Astrocyte of the spinal cord (primary cell): ENCODE results near the gene SLC22A23.

Source experiments
- DNase-seq: peaks from one replicate; pipeline ENCODE4 v3.0.0; 2011; ENCODE audit warnings: low read depth, low spot score
- H3K4me3 ChIP-seq: 2 replicates; pipeline ENCODE4 v1.5.1; 2011; ENCODE audit warnings: low read depth, mild to moderate bottlenecking, low read length, moderate library complexity
- CTCF ChIP-seq: IDR thresholded peaks from 2 replicates; pipeline ENCODE4 v1.5.1; 2012; ENCODE audit warnings: low read depth, mild to moderate bottlenecking, low read length, inconsistent platforms
- in situ Hi-C: cut with HindIII; loops from 2 replicates; pipeline ENCODE4 v1.10.0; 2017; ENCODE audit warnings: low sequenced_read_pairs

SLC22A23 gene

GRCh38 chr6:3456898-3457709, at the start of gene SLC22A23:
TSS of gene SLC22A23 (minus strand) at chr6:3457050. CDS start at chr6:3456559, 491 bp downstream.
- TF ChIP-seq CTCF, result peak; percentile 57
- H3K4me3 ChIP-seq, result peak within 1 kb of the TSS; percentile 79
- in situ Hi-C loops, result no loop called here
- peak; percentile 65 for DNase-seq

GRCh38 chr6:3506200-3506599, 49.4 kb upstream of the SLC22A23 start:
- H3K4me3 ChIP-seq, result no peak overlapping the region
- DNase-seq, result no peak
- in situ Hi-C loops, result no loop called here
- no peak for TF ChIP-seq CTCF

- no peak for DNase-seq
- no peak overlapping the region for H3K4me3 ChIP-seq
- TF ChIP-seq CTCF, result no peak
- in situ Hi-C loops, result no loop called here
Observed at GRCh38 chr6:3504938-3505805, 48.3 kb upstream of the SLC22A23 start.

GRCh38 chr6:3504354-3504753, 47.5 kb upstream of the SLC22A23 start:
- no peak for TF ChIP-seq CTCF
- no peak for DNase-seq
- in situ Hi-C loops, result no loop called here
- H3K4me3 ChIP-seq, result no peak overlapping the region

GRCh38 chr6:3501826-3502500, 45.1 kb upstream of the SLC22A23 start:
- no peak overlapping the region for H3K4me3 ChIP-seq
- TF ChIP-seq CTCF, result no peak
- in situ Hi-C loops, result no loop called here
- DNase-seq, result no peak
